Panc1 (cell line): ENCODE measurements around the gene LDB2. TPM values are rescaled to one million over a fixed set of nuclear protein-coding genes. Genes with fewer than 3 reads are reported as not detected.

ENCODE experiments used
- ATAC-seq: fragments of 200-7000 bp; cut with Tn5 transposase; 2 replicates; pipeline ENCODE4 v1.9.1; 2020; ENCODE audit warnings: mild to moderate bottlenecking, moderate library complexity
- BruUV-seq: library from RNA; stranded (reverse); fragments of 400-500 nt; replicated peaks from 2 replicates; lab custom pipeline; 2021; lab: Mats Ljungman, UMichigan
- CTCF ChIA-PET: fragments of 300-600 bp; sonication (Branson Sonifier 250); formaldehyde crosslinking; loops from one replicate; lab custom pipeline; 2022; ENCODE audit warnings: antibody characterized with exemption; lab: Charles Lee
- POLR2A ChIA-PET: fragments of 300-600 bp; sonication (Branson Sonifier 250); formaldehyde crosslinking; loops from one replicate; lab custom pipeline; 2022; ENCODE audit warnings: antibody characterized with exemption; lab: Charles Lee
- DNase-seq: peaks from one replicate; pipeline ENCODE4 v3.0.0-alpha.2; 2010; ENCODE audit warnings: low read depth, low spot score
- H3K27ac ChIP-seq: 2 replicates; pipeline ENCODE4 v1.5.1; 2011; ENCODE audit warnings: mild to moderate bottlenecking, low read length, inconsistent platforms
- H3K27me3 ChIP-seq: fragments of 200-500 bp; sonication (Bioruptor generic); 2 replicates; pipeline ENCODE4 v1.6.0; 2014; ENCODE audit warnings: low read length, inconsistent platforms; ENCODE audit not compliant: control insufficient read depth, insufficient read depth
- H3K36me3 ChIP-seq: fragments of 200-500 bp; sonication (Bioruptor generic); 2 replicates; pipeline ENCODE4 v1.5.1; 2014; ENCODE audit warnings: inconsistent platforms, mild to moderate bottlenecking, low read length, moderate library complexity; ENCODE audit not compliant: control insufficient read depth, insufficient read depth
- H3K4me1 ChIP-seq: 2 replicates; pipeline ENCODE4 v1.5.1; 2011; ENCODE audit warnings: inconsistent platforms, mild to moderate bottlenecking, low read length, moderate library complexity; ENCODE audit not compliant: control insufficient read depth, insufficient read depth
- H3K4me3 ChIP-seq, 2 experiments: 2 replicates each; pipeline ENCODE4 v1.5.1; 2011 to 2012; ENCODE audit warnings: low read depth in 2 of 2, low read length in 2 of 2, mild to moderate bottlenecking in 2 of 2, inconsistent platforms in 1 of 2, moderate library complexity in 1 of 2
- H3K9me3 ChIP-seq: fragments of 200-500 bp; sonication (Bioruptor generic); 2 replicates; pipeline ENCODE4 v1.5.1; 2014; ENCODE audit warnings: low read depth, mild to moderate bottlenecking, inconsistent platforms, low read length, moderate library complexity; ENCODE audit not compliant: control insufficient read depth, insufficient read depth
- CTCF ChIP-seq: fragments of 450-650 bp; IDR thresholded peaks from 2 replicates; pipeline ENCODE4 v1.5.1; 2017; ENCODE audit warnings: mild to moderate bottlenecking
- POLR2AphosphoS5 ChIP-seq: IDR thresholded peaks from 2 replicates; pipeline ENCODE4 v1.6.1; 2012; ENCODE audit warnings: mild to moderate bottlenecking, low read depth, low read length, moderate library complexity
- REST ChIP-seq, 2 experiments: IDR thresholded peaks; 2 replicates each; pipeline ENCODE4 v1.6.1; 2011 to 2012; ENCODE audit warnings: low read depth in 2 of 2, control low read depth in 1 of 2, low read length in 1 of 2, mild to moderate bottlenecking in 1 of 2, moderate library complexity in 1 of 2; ENCODE audit not compliant: insufficient read depth in 1 of 2
- SIN3A ChIP-seq: IDR thresholded peaks from 2 replicates; pipeline ENCODE4 v1.6.1; 2012; ENCODE audit warnings: low read depth, mild to moderate bottlenecking, low read length, moderate library complexity, borderline replicate concordance; ENCODE audit not compliant: insufficient read depth
- TCF7L2 ChIP-seq: IDR thresholded peaks from 2 replicates; pipeline ENCODE4 v1.6.1; 2011; ENCODE audit warnings: mild to moderate bottlenecking, low read depth, low read length, inconsistent platforms
- in situ Hi-C: cut with HindIII; loops from 2 replicates; pipeline ENCODE4 v1.10.0; 2016; ENCODE audit warnings: low sequenced_read_pairs, low pct_unique_long_range_greater_than_20kb
- intact Hi-C: fragments of 100-400 bp; cut with micrococcal nuclease; formaldehyde crosslinking; loops from one replicate; pipeline ENCODE4 v1.10.0; 2022; ENCODE audit not compliant: unreplicated experiment
- total RNA-seq: library from RNA; stranded (reverse); gene quantifications from one replicate; pipeline ENCODE4 v1.2.1, GENCODE V29; 2021; ENCODE audit not compliant: unreplicated experiment

The LDB2 gene
- total RNA-seq, 1 experiment from 2014 or later = not detected

GRCh38 chr4:16521156-16521915 lies 377.1 kb downstream of the LDB2 start:
- TF ChIP-seq POLR2AphosphoS5 (no peak), TCF7L2 (no peak), SIN3A (no peak), CTCF (no peak), REST (IDR thresholded peaks at IDR 0.05; ENCODE audit: insufficient read depth in 1 of 2, low read depth in 2 of 2, low read length in 1 of 2) (no peak)

GRCh38 chr4:16516796-16517439 lies 381.5 kb downstream of the LDB2 start:
- ChIA-PET POLR2A (no interaction called here), CTCF (no interaction called here)
- ATAC-seq (no peak), DNase-seq (no peak)
- Histone ChIP-seq H3K4me1 (no peaks in the 10 kb centered on the region), H3K27ac (no peak overlapping the region), H3K36me3 (no peaks in the 10 kb centered on the region), H3K4me3 (no peak overlapping the region), H3K27me3 (no peaks in the 10 kb centered on the region), H3K9me3 (no peaks in the 10 kb centered on the region)
- no TSS peak for BruUV-seq
- intact Hi-C loops (no loop called here), in situ Hi-C loops (no loop called here)
- TF ChIP-seq POLR2AphosphoS5 (no peak), REST (IDR thresholded peaks at IDR 0.05; ENCODE audit: insufficient read depth in 1 of 2, low read depth in 2 of 2, low read length in 1 of 2) (no peak)

More at GRCh38 chr4:16521156-16521915, 377.1 kb downstream of the LDB2 start:
- BruUV-seq = no TSS peak
- no peaks in the 10 kb centered on the region for H3K9me3 ChIP-seq
- DNase-seq (no peak), ATAC-seq (no peak)
- no peaks in the 10 kb centered on the region for H3K4me1 ChIP-seq
- ChIA-PET CTCF (no interaction called here), POLR2A (interaction anchor here (0.8 kb wide), 1 partner anchor 1228 kb away, joined by 6 read pairs; no protein-coding TSS in a partner anchor)
- no peak overlapping the region for H3K27ac ChIP-seq
- no peak overlapping the region for H3K4me3 ChIP-seq
- H3K36me3 ChIP-seq = no peaks in the 10 kb centered on the region
- intact Hi-C loops (no loop called here), in situ Hi-C loops (no loop called here)
- H3K27me3 ChIP-seq = no peaks in the 10 kb centered on the region
